Heart left ventricle (tissue), 16 donors: ENCODE measurements around the gene CALR3. TPM values are rescaled to one million over a fixed set of nuclear protein-coding genes. Genes with fewer than 3 reads are reported as not detected.
"Not testable (repeated sequence)": the region's sequence is repeated elsewhere in the genome, so short reads cannot be mapped to it uniquely, and the experiment has no call there.

Source experiments
- ATAC-seq, 4 donors: fragments of 200-7000 bp; cut with Tn5 transposase; one replicate each; pipeline ENCODE4 v1.9.1; 2020 to 2022; ENCODE audit warnings: moderate library complexity in 4 of 4, mild to moderate bottlenecking in 3 of 4, moderate number of reproducible peaks in 1 of 4
- DNase-seq, 5 donors: peaks; one replicate each; pipeline ENCODE4 v3.0.0-alpha.2; 2020
- H3K27ac ChIP-seq, 12 donors: fragments of 200-600 bp; sonication (generic) in 4 of 12; one replicate each; pipeline versions ENCODE4 v1.5.0 to v1.8.0; 2016 to 2022; ENCODE audit warnings: mild to moderate bottlenecking in 2 of 12
- H3K27me3 ChIP-seq, 9 donors: fragments of 200-600 bp; sonication (generic) in 2 of 9; one replicate each; pipeline versions ENCODE4 v1.5.1 to v1.8.0; 2016 to 2022; ENCODE audit warnings: mild to moderate bottlenecking in 3 of 9
- H3K36me3 ChIP-seq, 9 donors: fragments of 200-600 bp; sonication (generic) in 2 of 9; one replicate each; pipeline versions ENCODE4 v1.5.0 to v1.8.0; 2018 to 2022; ENCODE audit warnings: mild to moderate bottlenecking in 2 of 9
- H3K4me1 ChIP-seq, 12 donors: fragments of 200-600 bp; sonication (generic) in 4 of 12; one replicate each; pipeline versions ENCODE4 v1.5.0 to v1.8.0; 2016 to 2022; ENCODE audit warnings: mild to moderate bottlenecking in 3 of 12
- H3K4me3 ChIP-seq, 12 donors: fragments of 200-600 bp; sonication (generic) in 4 of 12; one replicate each; pipeline versions ENCODE4 v1.5.0 to v1.8.0; 2017 to 2022; ENCODE audit warnings: mild to moderate bottlenecking in 9 of 12, moderate library complexity in 4 of 12
- H3K9me3 ChIP-seq, 12 donors: fragments of 200-600 bp; sonication (generic) in 4 of 12; one replicate each; pipeline versions ENCODE4 v1.5.0 to v1.8.0; 2016 to 2022; ENCODE audit warnings: mild to moderate bottlenecking in 1 of 12
- POLR2A ChIP-seq, 2 donors: fragments of 450-650 bp; IDR thresholded peaks; one replicate each; pipeline ENCODE4 v1.6.1; 2017; ENCODE audit warnings: antibody characterized with exemption in 2 of 2, mild to moderate bottlenecking in 2 of 2, moderate library complexity in 2 of 2
- WGBS, 4 donors: extraction: QIAGEN DNeasy Blood & Tissue Kit in 2 of 4; methylation state at CpG; one replicate each; pipeline versions ENCODE4 v1.1.5 to v1.1.7; 2013 to 2018; 5-methylcytosine and 5-hydroxymethylcytosine counted together
- intact Hi-C, 10 donors: fragments of 100-400 bp; cut with DNase I; formaldehyde crosslinking; loops; one replicate each; pipeline versions ENCODE4 v1.11.1 to v1.14.2; 2022
- polyA plus RNA-seq, 2 donors: library from polyadenylated mRNA; stranded (reverse); fragments of 200-250 nt; gene quantifications; one replicate each; pipeline ENCODE4 v1.2.3, GENCODE V29; 2013
- total RNA-seq, 9 donors: library from RNA; depleted of rRNA in 2 of 9; stranded (reverse); fragments of >200 nt in 2 of 9; fragmentation: NEBNext Ultra II Directional in 3 of 9; extraction: Animal tissue kit (Norgen Biotek cat#: 25700) in 3 of 9; gene quantifications; one replicate each; pipeline versions ENCODE4 v1.1.0 to v1.2.4, GENCODE V29; 2016 to 2023
- TF ChIP-seq, protein P1 (sequence below), 12 donors: fragments of 200-600 bp; sonication (generic) in 4 of 12; IDR thresholded peaks; one replicate each; pipeline versions ENCODE4 v1.5.0 to v1.8.0; 2018 to 2022; ENCODE audit warnings: antibody characterized with exemption in 12 of 12, mild to moderate bottlenecking in 5 of 12
- donor health status: ischemic (EF 13 %, LVEDD 7.1; RV severe dilation, severe dysfunction).
- donor health status: healthy with polysubstance abuse.
- donor health status: DM: no; HTN: yes; CAD: no.
- donor health status: DM: no; HTN: no; CAD: no.
- donor health status: ischemic (EF 25% LVEDD 6.9; RV normal size, moderate dysfunction).
- donor health status: ischemic (EF 25% LVEDD 5.7; RV mildly dilated, moderate dysfunction).
- donor health status: healthy.
- donor health status: DM: yes; HTN: yes; CAD: no.
- donor health status: ischemic (EF 35%, LVEDD 5.7; RV mildly dilated, moderate dysfunction).
- donor health status: nonischemic (EF 11% LVEDD 7.7; RV severe dilation, severe dysfunction).
- donor health status: DM: yes; HTN: yes; CAD: no.
- donor health status: PGD.
- donor health status: ischemic (EF 29% LVEDD 5.4; RV normal size, mild dysfunction).
- donor health status: nonischemic (EF 23%, LVEDD 6.1; RV moderate dilation, normal function).

The CALR3 gene
- total and polyA plus RNA-seq, 11 donors = not detected

- Histone ChIP-seq H3K36me3 (peaks cover 0 to 78% (median 25%) of the 10 kb centered on the region in 9 donors), H3K27ac (peak overlapping the region in 8 of 12 donors; percentile 28 to 75 (median 45)), H3K4me1 (peaks cover 0 to 18% (median 0%) of the 10 kb centered on the region in 12 donors), H3K9me3 (no peaks in the 10 kb centered on the region), H3K4me3 (no peak overlapping the region), H3K27me3 (no peaks in the 10 kb centered on the region)
- ATAC-seq = peak; percentile 28 to 86 (median 73)
- TF ChIP-seq POLR2A (IDR thresholded peaks at IDR 0.05) = no peak
- TF ChIP-seq, protein P1, sequence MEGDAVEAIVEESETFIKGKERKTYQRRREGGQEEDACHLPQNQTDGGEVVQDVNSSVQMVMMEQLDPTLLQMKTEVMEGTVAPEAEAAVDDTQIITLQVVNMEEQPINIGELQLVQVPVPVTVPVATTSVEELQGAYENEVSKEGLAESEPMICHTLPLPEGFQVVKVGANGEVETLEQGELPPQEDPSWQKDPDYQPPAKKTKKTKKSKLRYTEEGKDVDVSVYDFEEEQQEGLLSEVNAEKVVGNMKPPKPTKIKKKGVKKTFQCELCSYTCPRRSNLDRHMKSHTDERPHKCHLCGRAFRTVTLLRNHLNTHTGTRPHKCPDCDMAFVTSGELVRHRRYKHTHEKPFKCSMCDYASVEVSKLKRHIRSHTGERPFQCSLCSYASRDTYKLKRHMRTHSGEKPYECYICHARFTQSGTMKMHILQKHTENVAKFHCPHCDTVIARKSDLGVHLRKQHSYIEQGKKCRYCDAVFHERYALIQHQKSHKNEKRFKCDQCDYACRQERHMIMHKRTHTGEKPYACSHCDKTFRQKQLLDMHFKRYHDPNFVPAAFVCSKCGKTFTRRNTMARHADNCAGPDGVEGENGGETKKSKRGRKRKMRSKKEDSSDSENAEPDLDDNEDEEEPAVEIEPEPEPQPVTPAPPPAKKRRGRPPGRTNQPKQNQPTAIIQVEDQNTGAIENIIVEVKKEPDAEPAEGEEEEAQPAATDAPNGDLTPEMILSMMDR (IDR thresholded peaks at IDR 0.05) = no peak
- intact Hi-C loops = no loop called here
- peak in 3 of 5 donors; percentile 39 to 75 (median 73) for DNase-seq
- 72 to 84% (median 79%) methylated on average over 27 to 28 of the region's 28 CpGs for WGBS, 4 donors
Observed at GRCh38 chr19:16509141-16510061, 13.4 kb upstream of the CALR3 start.

DNA sequence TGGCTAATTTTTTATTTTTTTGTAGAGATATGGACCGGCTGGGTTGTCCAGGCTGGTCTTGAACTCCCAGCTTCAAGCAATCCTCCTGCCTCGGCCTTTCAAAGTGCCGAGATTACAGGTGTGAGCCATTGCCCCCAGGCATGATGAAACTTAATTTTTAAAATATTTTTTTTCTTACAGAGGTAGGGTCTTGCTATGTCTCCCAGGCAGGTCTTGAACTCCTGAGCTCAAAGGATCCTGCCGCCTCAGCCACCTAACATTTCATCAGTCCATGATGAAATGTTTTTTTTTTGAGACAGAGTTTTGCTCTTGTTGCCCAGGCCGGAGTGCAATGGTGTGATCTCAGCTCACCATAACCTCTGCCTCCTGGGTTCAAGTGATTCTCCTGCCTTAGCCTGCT, 12.6 kb upstream of the CALR3 start:
- Histone ChIP-seq H3K9me3 (no peaks in the 10 kb centered on the region), H3K27ac (peak overlapping the region in 1 of 12 donors; percentile 68), H3K27me3 (no peaks in the 10 kb centered on the region), H3K4me1 (peaks cover 0 to 18% (median 0%) of the 10 kb centered on the region in 12 donors), H3K36me3 (peaks cover 0 to 80% (median 31%) of the 10 kb centered on the region in 9 donors), H3K4me3 (no peak overlapping the region)
- ATAC-seq (no peak), DNase-seq (no peak)
- TF ChIP-seq POLR2A (IDR thresholded peaks at IDR 0.05) = no peak
- TF ChIP-seq, protein P1 (IDR thresholded peaks at IDR 0.05) = no peak
- intact Hi-C loops = no loop called here
- WGBS, 4 donors = 94 to 97% (median 96%) methylated on average over 5 of the region's 5 CpGs

DNA sequence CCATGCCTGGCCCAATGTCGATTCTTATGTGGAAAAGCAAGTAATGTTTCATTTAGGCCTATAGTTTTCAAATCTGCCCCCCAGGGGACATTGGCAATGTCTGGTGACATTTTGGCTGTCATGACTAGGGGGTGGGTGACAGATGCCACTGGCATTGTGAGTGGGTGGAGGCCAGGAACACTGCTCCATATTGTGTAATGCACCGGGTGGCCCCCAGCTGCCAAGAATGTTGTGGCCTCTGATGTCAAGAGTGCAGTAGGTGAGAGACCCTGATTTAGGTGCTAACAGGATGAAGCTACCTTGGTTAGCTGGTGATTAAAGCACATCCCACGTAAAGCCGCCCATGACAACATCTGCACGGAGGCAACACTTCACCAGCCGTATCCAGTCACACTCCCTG, 11.0 kb upstream of the CALR3 start:
- H3K27ac ChIP-seq = no peak overlapping the region
- no peak overlapping the region for H3K4me3 ChIP-seq
- TF ChIP-seq, protein P1 (IDR thresholded peaks at IDR 0.05) = no peak
- no peak for TF ChIP-seq POLR2A (IDR thresholded peaks at IDR 0.05)
- no peak for ATAC-seq
- intact Hi-C loops = no loop called here
- H3K4me1 ChIP-seq = peaks cover 0 to 18% (median 0%) of the 10 kb centered on the region in 12 donors
- H3K36me3 ChIP-seq = peaks cover 0 to 80% (median 27%) of the 10 kb centered on the region in 9 donors
- H3K9me3 ChIP-seq = no peaks in the 10 kb centered on the region
- H3K27me3 ChIP-seq = no peaks in the 10 kb centered on the region
- 89 to 98% (median 92%) methylated on average over 6 of the region's 6 CpGs for WGBS, 4 donors
- no peak for DNase-seq

DNA sequence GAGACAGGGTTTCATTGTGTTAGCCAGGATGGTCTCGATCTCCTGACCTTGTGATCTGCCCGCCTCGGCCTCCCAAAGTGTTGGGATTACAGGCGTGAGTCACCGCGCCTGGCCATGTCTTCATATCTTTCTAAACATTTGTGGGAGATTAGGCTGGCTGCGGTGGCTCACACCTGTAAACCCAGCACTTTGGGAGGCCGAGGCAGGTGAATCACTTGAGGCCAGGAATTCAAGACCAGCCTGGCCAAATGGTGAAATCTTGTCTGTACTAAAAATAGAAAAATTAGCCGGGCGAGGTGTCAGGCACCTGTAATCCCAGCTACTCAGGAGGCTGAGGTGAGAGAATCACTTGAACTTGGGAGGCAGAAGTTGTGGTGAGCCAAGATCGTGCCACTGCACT, 10.2 kb upstream of the CALR3 start:
- ATAC-seq, intact Hi-C loops, H3K27ac ChIP-seq, H3K4me3 ChIP-seq, H3K9me3 ChIP-seq, H3K27me3 ChIP-seq, DNase-seq: not testable (repeated sequence)
- Histone ChIP-seq H3K36me3 (peaks cover 0 to 80% (median 29%) of the 10 kb centered on the region in 9 donors), H3K4me1 (peaks cover 0 to 18% (median 0%) of the 10 kb centered on the region in 12 donors)
- WGBS, 4 donors = 89 to 93% (median 91%) methylated on average over 11 of the region's 11 CpGs
